ENCODE results near the gene SOST.

GRCh38 chr17:43769426-43769825 lies 10.8 kb upstream of the SOST start:
- TF ChIP-seq, protein P1, sequence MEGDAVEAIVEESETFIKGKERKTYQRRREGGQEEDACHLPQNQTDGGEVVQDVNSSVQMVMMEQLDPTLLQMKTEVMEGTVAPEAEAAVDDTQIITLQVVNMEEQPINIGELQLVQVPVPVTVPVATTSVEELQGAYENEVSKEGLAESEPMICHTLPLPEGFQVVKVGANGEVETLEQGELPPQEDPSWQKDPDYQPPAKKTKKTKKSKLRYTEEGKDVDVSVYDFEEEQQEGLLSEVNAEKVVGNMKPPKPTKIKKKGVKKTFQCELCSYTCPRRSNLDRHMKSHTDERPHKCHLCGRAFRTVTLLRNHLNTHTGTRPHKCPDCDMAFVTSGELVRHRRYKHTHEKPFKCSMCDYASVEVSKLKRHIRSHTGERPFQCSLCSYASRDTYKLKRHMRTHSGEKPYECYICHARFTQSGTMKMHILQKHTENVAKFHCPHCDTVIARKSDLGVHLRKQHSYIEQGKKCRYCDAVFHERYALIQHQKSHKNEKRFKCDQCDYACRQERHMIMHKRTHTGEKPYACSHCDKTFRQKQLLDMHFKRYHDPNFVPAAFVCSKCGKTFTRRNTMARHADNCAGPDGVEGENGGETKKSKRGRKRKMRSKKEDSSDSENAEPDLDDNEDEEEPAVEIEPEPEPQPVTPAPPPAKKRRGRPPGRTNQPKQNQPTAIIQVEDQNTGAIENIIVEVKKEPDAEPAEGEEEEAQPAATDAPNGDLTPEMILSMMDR (IDR thresholded peaks at IDR 0.05): no peak
- no peak for TF ChIP-seq POLR2A (IDR thresholded peaks at IDR 0.05)
